Hepatocyte (in vitro differentiated cells): ENCODE data around the gene WDR48. TPM values are rescaled to one million over a fixed set of nuclear protein-coding genes. Genes with fewer than 3 reads are reported as not detected.

Experiments
- DNase-seq: peaks from one replicate; pipeline ENCODE4 v3.0.0-alpha.2; 2016; ENCODE audit warnings: low spot score
- H2AFZ ChIP-seq: fragments of 200-600 bp; sonication (generic); 2 replicates; pipeline ENCODE4 v1.6.0; 2016; ENCODE audit warnings: antibody characterized with exemption, mild to moderate bottlenecking
- H3K27ac ChIP-seq: fragments of 200-600 bp; sonication (generic); 2 replicates; pipeline ENCODE4 v1.5.1; 2016; ENCODE audit warnings: mild to moderate bottlenecking
- H3K27me3 ChIP-seq: fragments of 200-600 bp; sonication (generic); 2 replicates; pipeline ENCODE4 v1.6.1; 2016
- H3K36me3 ChIP-seq: fragments of 200-600 bp; sonication (generic); replicated peaks from 2 replicates; pipeline ENCODE4 v1.5.1; 2016; ENCODE audit warnings: low read depth; ENCODE audit not compliant: insufficient read depth
- H3K4me1 ChIP-seq: fragments of 200-600 bp; sonication (generic); 2 replicates; pipeline ENCODE4 v1.5.1; 2016; ENCODE audit warnings: mild to moderate bottlenecking, moderate library complexity; ENCODE audit not compliant: insufficient read depth
- H3K4me2 ChIP-seq: fragments of 200-600 bp; sonication (generic); 2 replicates; pipeline ENCODE4 v1.6.0; 2016
- H3K4me3 ChIP-seq: fragments of 200-600 bp; sonication (generic); 2 replicates; pipeline ENCODE4 v1.5.1; 2016; ENCODE audit warnings: mild to moderate bottlenecking
- H3K79me2 ChIP-seq: fragments of 200-600 bp; sonication (generic); 2 replicates; pipeline ENCODE4 v1.6.0; 2017; ENCODE audit warnings: mild to moderate bottlenecking
- H3K9me2 ChIP-seq: fragments of 200-600 bp; sonication (generic); replicated peaks from 2 replicates; pipeline ENCODE4 v1.6.0; 2017; ENCODE audit warnings: mild to moderate bottlenecking; ENCODE audit not compliant: insufficient read depth
- H3K9me3 ChIP-seq: fragments of 200-600 bp; sonication (generic); 2 replicates; pipeline ENCODE4 v1.5.1; 2016; ENCODE audit warnings: low read depth, mild to moderate bottlenecking
- H4K20me1 ChIP-seq: fragments of 200-600 bp; sonication (generic); 2 replicates; pipeline ENCODE4 v1.6.0; 2016; ENCODE audit warnings: mild to moderate bottlenecking; ENCODE audit not compliant: insufficient read depth, poor library complexity, severe bottlenecking
- EZH2 ChIP-seq: fragments of 200-600 bp; sonication (generic); IDR thresholded peaks from 2 replicates; pipeline ENCODE4 v1.6.1; 2016; ENCODE audit warnings: antibody characterized with exemption, mild to moderate bottlenecking, borderline replicate concordance
- EZH2phosphoT487 ChIP-seq: fragments of 200-600 bp; sonication (generic); IDR thresholded peaks from one replicate; pipeline ENCODE4 v1.6.1; 2018; ENCODE audit warnings: antibody characterized with exemption, mild to moderate bottlenecking, low read depth, moderate library complexity; ENCODE audit not compliant: unreplicated experiment, severe bottlenecking
- WGBS: methylation state at CpG from one replicate; pipeline ENCODE4 v1.1.6; 2016; ENCODE audit warnings: low lambda C conversion rate; ENCODE audit errors: missing lambda C conversion rate; 5-methylcytosine and 5-hydroxymethylcytosine counted together
- polyA plus RNA-seq: library from polyadenylated mRNA; unstranded; fragments of >200 nt; fragmentation: Nextera tagmentation; extraction: Ambion mirVana; gene quantifications from 2 replicates; pipeline ENCODE4 v1.2.1, GENCODE V29; 2016
- total RNA-seq: library from RNA; depleted of rRNA; stranded (reverse); fragments of >200 nt; gene quantifications from 2 replicates; pipeline ENCODE4 v1.2.3, GENCODE V29; 2014
- TF ChIP-seq, protein P1 (sequence below): fragments of 200-600 bp; sonication (generic); IDR thresholded peaks from 2 replicates; pipeline ENCODE4 v1.5.1; 2016; ENCODE audit warnings: antibody characterized with exemption, mild to moderate bottlenecking; ENCODE audit not compliant: poor library complexity

WDR48 gene
- total and polyA plus RNA-seq, 2 experiments from 2014 or later = 25.0 to 34.7 TPM

GRCh38 chr3:39022286-39022630 lies 29.6 kb upstream of the WDR48 start:
- H3K36me3 ChIP-seq = no peaks in the 10 kb centered on the region
- H4K20me1 ChIP-seq = no peaks in the 10 kb centered on the region
- H3K9me3 ChIP-seq = no peaks in the 10 kb centered on the region
- no peak overlapping the region for H3K4me3 ChIP-seq
- no peaks in the 10 kb centered on the region for H3K79me2 ChIP-seq
- H3K27me3 ChIP-seq = no peaks in the 10 kb centered on the region
- TF ChIP-seq, protein P1, sequence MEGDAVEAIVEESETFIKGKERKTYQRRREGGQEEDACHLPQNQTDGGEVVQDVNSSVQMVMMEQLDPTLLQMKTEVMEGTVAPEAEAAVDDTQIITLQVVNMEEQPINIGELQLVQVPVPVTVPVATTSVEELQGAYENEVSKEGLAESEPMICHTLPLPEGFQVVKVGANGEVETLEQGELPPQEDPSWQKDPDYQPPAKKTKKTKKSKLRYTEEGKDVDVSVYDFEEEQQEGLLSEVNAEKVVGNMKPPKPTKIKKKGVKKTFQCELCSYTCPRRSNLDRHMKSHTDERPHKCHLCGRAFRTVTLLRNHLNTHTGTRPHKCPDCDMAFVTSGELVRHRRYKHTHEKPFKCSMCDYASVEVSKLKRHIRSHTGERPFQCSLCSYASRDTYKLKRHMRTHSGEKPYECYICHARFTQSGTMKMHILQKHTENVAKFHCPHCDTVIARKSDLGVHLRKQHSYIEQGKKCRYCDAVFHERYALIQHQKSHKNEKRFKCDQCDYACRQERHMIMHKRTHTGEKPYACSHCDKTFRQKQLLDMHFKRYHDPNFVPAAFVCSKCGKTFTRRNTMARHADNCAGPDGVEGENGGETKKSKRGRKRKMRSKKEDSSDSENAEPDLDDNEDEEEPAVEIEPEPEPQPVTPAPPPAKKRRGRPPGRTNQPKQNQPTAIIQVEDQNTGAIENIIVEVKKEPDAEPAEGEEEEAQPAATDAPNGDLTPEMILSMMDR = no peak
- TF ChIP-seq EZH2 = no peak
- no peak for TF ChIP-seq EZH2phosphoT487
- no peaks in the 10 kb centered on the region for H3K4me1 ChIP-seq
- no peak overlapping the region for H2AFZ ChIP-seq
- H3K27ac ChIP-seq = no peak overlapping the region
- no peaks in the 10 kb centered on the region for H3K9me2 ChIP-seq
- H3K4me2 ChIP-seq = no peak overlapping the region
- DNase-seq = no peak

DNA sequence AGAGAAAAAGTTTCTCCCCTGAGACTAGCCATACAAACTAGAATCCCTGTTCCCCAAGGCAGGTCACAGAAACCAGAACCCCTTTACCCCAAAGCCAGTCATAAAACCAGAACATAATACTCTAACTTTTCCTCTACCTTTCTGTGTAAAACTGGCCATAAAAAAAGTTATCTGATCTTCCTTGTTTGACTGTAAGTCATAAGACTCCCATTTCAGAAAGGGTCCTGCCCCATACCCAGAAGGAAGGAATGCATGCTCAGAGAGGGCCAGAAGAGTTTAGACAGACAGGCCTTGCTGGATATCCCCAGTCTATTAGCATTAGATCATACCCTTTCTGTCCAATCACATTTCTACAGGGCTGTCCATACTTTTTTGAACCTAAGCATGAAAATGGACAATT lies 27.3 kb upstream of the WDR48 start:
- Histone ChIP-seq H2AFZ (no peak overlapping the region), H3K36me3 (no peaks in the 10 kb centered on the region), H3K4me1 (no peaks in the 10 kb centered on the region), H3K9me2 (no peaks in the 10 kb centered on the region), H3K27me3 (no peaks in the 10 kb centered on the region), H4K20me1 (no peaks in the 10 kb centered on the region), H3K79me2 (no peaks in the 10 kb centered on the region), H3K4me3 (no peak overlapping the region), H3K9me3 (no peaks in the 10 kb centered on the region), H3K27ac (peak overlapping the region; percentile 52), H3K4me2 (no peak overlapping the region)
- no peak for DNase-seq
- TF ChIP-seq EZH2 = no peak
- TF ChIP-seq EZH2phosphoT487 = no peak
- TF ChIP-seq, protein P1 = no peak

DNA sequence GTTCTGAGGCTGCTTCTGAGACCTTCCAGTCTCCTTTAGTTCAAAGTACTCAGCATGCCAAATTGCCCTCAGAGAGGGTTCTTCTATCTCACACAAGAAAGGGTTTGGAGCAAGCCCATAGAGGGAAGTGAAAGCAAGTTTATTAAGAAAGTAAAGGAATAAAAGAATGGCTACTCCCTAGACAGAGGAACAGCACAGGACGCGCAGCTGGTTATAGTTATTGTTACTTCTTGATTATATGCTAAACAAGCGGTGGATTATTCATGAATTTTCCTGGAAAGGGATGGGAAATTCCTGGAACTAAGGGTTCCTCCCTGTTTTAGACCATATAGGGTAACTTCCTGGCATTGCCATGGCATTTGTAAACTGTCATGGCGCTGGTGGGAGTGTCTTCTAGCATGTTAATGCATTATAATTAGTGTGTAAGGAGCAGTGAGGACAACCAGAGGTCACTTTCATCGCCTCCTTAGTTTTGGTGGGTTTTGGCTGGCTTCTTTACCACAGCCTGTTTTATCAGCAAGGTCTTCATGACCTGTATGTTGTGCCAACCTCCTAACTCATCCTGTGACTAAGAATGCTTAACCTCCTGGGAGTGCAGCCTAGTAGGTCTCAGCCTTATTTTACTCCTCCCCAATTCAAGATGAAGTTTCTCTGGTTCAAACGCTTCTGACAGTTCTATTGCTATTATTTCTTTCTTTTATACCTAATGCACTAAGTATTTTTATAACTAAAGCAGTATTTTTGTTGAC lies 26.4 kb upstream of the WDR48 start:
- Histone ChIP-seq H3K9me2 (no peaks in the 10 kb centered on the region), H3K4me2 (no peak overlapping the region), H3K79me2 (no peaks in the 10 kb centered on the region), H3K36me3 (no peaks in the 10 kb centered on the region), H3K27me3 (no peaks in the 10 kb centered on the region), H3K4me3 (no peak overlapping the region), H3K4me1 (no peaks in the 10 kb centered on the region), H3K27ac (peak overlapping the region; percentile 52), H2AFZ (no peak overlapping the region), H4K20me1 (no peaks in the 10 kb centered on the region), H3K9me3 (no peaks in the 10 kb centered on the region)
- TF ChIP-seq EZH2 (no peak), EZH2phosphoT487 (no peak)
- TF ChIP-seq, protein P1 = no peak
- WGBS = 94% methylated on average over 6 of the region's 6 CpGs
- DNase-seq = no peak

DNA sequence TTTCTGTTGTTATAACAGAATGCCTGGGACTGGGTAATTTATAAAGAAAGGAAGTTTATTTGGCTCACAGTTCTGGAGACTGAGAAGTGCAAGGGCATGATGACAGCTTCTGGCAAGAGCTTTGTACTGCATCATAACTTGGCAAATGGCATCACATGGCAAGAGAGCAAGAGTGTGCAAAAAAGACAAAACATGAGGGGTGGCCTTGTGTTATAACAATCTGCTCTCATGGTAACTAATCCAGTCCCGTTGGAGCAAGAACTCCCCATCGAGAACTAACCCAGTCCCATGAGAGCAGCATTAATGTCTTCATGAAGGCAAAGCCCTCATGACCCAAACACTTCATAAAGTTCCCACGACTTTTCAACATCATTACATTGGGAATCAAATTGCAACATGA lies 23.3 kb upstream of the WDR48 start:
- Histone ChIP-seq H3K9me2 (no peaks in the 10 kb centered on the region), H2AFZ (no peak overlapping the region), H3K27me3 (no peaks in the 10 kb centered on the region), H3K4me3 (no peak overlapping the region), H3K36me3 (no peaks in the 10 kb centered on the region), H4K20me1 (no peaks in the 10 kb centered on the region), H3K4me1 (no peaks in the 10 kb centered on the region), H3K9me3 (no peaks in the 10 kb centered on the region), H3K27ac (no peak overlapping the region), H3K79me2 (no peaks in the 10 kb centered on the region), H3K4me2 (no peak overlapping the region)
- peak; percentile 30 for DNase-seq
- TF ChIP-seq, protein P1 = no peak
- TF ChIP-seq EZH2phosphoT487 = no peak
- TF ChIP-seq EZH2 = no peak
- 54% methylated on average over 3 of the region's 3 CpGs for WGBS
